Right lobe of liver (tissue), 6 donors: Measurements from ENCODE around the gene RYR3. TPM values are rescaled to one million over a fixed set of nuclear protein-coding genes. Genes with fewer than 3 reads are reported as not detected.

Experiments used
- ATAC-seq, 4 donors: fragments of 200-7000 bp; cut with Tn5 transposase; one replicate each; pipeline ENCODE4 v1.9.1; 2020; ENCODE audit warnings: mild to moderate bottlenecking in 4 of 4, moderate library complexity in 4 of 4
- DNase-seq, 3 donors: peaks; one replicate each; pipeline ENCODE4 v3.0.0-alpha.2; 2020
- H3K27ac ChIP-seq, 3 donors: fragments of 200-600 bp; one replicate each; pipeline ENCODE4 v1.8.0; 2022
- H3K27me3 ChIP-seq, 2 donors: fragments of 200-600 bp; one replicate each; pipeline ENCODE4 v1.8.0; 2022
- H3K36me3 ChIP-seq, 4 donors: fragments of 200-600 bp; sonication (generic) in 1 of 4; one replicate each; pipeline versions ENCODE4 v1.5.1 to v1.8.0; 2017 to 2022; ENCODE audit warnings: control low read depth in 1 of 4
- H3K4me1 ChIP-seq, 4 donors: fragments of 200-600 bp; sonication (generic) in 1 of 4; one replicate each; pipeline versions ENCODE4 v1.5.1 to v1.8.0; 2017 to 2022; ENCODE audit warnings: control low read depth in 1 of 4
- H3K4me3 ChIP-seq, 3 donors: fragments of 200-600 bp; one replicate each; pipeline ENCODE4 v1.8.0; 2022
- H3K9me3 ChIP-seq, 4 donors: fragments of 200-600 bp; sonication (generic) in 1 of 4; one replicate each; pipeline versions ENCODE4 v1.5.1 to v1.8.0; 2017 to 2022; ENCODE audit warnings: control low read depth in 1 of 4
- CTCF ChIP-seq, 4 donors: fragments of 200-600 bp in 3 of 4; fragments of 450-650 bp in 1 of 4; IDR thresholded peaks; one replicate each; pipeline versions ENCODE4 v1.5.1 to v1.8.0; 2016 to 2022; ENCODE audit warnings: antibody characterized with exemption in 4 of 4, mild to moderate bottlenecking in 2 of 4
- POLR2A ChIP-seq: fragments of 450-650 bp; IDR thresholded peaks from one replicate; pipeline ENCODE4 v1.6.1; 2017; ENCODE audit warnings: antibody characterized with exemption, mild to moderate bottlenecking
- WGBS: methylation state at CpG from one replicate; pipeline ENCODE4 v1.1.6; 2018; ENCODE audit warnings: low coverage, low lambda C conversion rate; ENCODE audit not compliant: insufficient coverage; ENCODE audit errors: missing lambda C conversion rate; 5-methylcytosine and 5-hydroxymethylcytosine counted together
- intact Hi-C, 2 donors: fragments of 100-400 bp; cut with DNase I; formaldehyde crosslinking; loops; one replicate each; pipeline versions ENCODE4 v1.11.2 to v1.14.1; 2022
- total RNA-seq, 6 experiments: library from RNA; depleted of rRNA in 2 of 6; stranded (reverse); fragments of >200 nt in 2 of 6; fragmentation: NEBNext Ultra II Directional in 3 of 6; extraction: Animal tissue kit (Norgen Biotek cat#: 25700) in 3 of 6; gene quantifications; one replicate each; pipeline versions ENCODE4 v1.1.0 to v1.2.4, GENCODE V29; 2016 to 2023
- donor health status: DM: no; HTN: yes; CAD: no.
- donor health status: DM: no; HTN: no; CAD: no.
- donor health status: DM: no; HTN: no; CAD: no.
- donor health status: DM: no; HTN: yes; CAD: no.
- donor health status: DM: no; HTN: yes; CAD: no.

Gene RYR3
- total RNA-seq, 6 experiments from 2014 or later = under 0.01 to 0.31 (median 0.05) TPM; not detected in 3

DNA sequence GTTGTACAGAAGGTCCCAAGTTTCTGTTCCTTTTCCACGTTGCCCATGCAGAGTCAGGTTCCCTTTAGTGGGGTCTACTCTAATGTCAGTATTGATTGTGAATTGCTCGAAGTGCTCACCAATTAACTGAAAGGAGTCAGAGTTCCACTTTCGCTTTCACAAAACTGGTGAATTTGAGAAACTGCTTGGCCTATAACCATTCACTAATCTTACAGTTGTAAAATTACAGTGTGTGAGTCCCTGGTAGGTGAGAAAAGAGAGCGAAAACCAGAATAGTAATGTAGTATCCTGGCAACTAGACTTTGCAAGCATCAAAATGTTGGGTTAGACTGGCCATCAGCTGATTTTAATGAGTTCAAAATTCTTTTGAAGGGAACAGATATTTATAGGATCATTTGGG lies 420.0 kb downstream of the RYR3 start:
- H3K36me3 ChIP-seq = no peaks in the 10 kb centered on the region
- H3K9me3 ChIP-seq = no peaks in the 10 kb centered on the region
- WGBS = 71% methylated on average over 3 of the region's 4 CpGs
- H3K27me3 ChIP-seq = no peaks in the 10 kb centered on the region
- DNase-seq = no peak
- intact Hi-C loops = no loop called here
- ATAC-seq = no peak
- H3K4me3 ChIP-seq = no peak overlapping the region
- peaks cover 0 to 10% (median 0%) of the 10 kb centered on the region in 4 donors for H3K4me1 ChIP-seq
- no peak overlapping the region for H3K27ac ChIP-seq
- TF ChIP-seq POLR2A (no peak), CTCF (IDR thresholded peaks at IDR 0.05) (no peak)

- Histone ChIP-seq H3K4me1 (no peaks in the 10 kb centered on the region), H3K36me3 (no peaks in the 10 kb centered on the region), H3K9me3 (no peaks in the 10 kb centered on the region), H3K27me3 (no peaks in the 10 kb centered on the region), H3K27ac (no peak overlapping the region), H3K4me3 (no peak overlapping the region)
- 0% methylated on average over 1 of the region's 1 CpG for WGBS
- DNase-seq (no peak), ATAC-seq (no peak)
- intact Hi-C loops = no loop called here
- TF ChIP-seq CTCF (IDR thresholded peaks at IDR 0.05) (no peak), POLR2A (no peak)
These were observed 424.4 kb downstream of the RYR3 start for GRCh38 chr15:33735143-33735542.

DNA sequence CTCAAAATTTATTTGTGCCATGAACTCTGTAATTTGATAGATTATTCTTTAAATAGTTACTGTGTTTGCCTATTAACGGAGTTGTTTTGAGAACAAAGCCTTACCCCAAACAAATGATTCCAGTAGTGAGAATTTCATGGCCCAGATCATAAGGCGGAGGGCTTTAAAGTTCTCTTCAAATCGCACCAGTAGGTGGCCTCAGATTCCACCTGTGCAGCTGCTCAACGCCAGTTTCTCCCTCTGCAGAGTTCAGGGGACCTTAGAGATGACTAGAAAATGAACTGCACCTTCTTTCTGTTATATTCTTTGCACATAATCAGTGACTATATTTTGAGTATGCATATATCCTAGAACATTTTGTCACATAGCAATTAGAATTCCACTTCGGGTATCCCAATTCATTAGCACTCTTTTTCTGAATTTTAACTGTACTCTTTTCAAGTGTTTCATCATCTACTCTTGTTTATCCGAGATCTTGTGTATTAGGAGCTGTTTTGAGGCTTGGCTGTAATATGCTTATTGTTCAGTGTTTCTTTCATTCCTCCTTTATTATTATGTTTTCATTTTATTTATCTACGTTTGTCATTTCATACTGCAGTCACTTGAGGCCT lies 425.0 kb downstream of the RYR3 start:
- WGBS = 43% methylated on average over 7 of the region's 7 CpGs
- DNase-seq (no peak), ATAC-seq (peak; percentile 68 to 80 (median 72))
- Histone ChIP-seq H3K27ac (no peak overlapping the region), H3K36me3 (no peaks in the 10 kb centered on the region), H3K4me1 (no peaks in the 10 kb centered on the region), H3K27me3 (no peaks in the 10 kb centered on the region), H3K4me3 (no peak overlapping the region), H3K9me3 (no peaks in the 10 kb centered on the region)
- TF ChIP-seq POLR2A (no peak), CTCF (IDR thresholded peaks at IDR 0.05) (peak; percentile 36 to 62 (median 50))
- intact Hi-C loops = no loop called here

DNA sequence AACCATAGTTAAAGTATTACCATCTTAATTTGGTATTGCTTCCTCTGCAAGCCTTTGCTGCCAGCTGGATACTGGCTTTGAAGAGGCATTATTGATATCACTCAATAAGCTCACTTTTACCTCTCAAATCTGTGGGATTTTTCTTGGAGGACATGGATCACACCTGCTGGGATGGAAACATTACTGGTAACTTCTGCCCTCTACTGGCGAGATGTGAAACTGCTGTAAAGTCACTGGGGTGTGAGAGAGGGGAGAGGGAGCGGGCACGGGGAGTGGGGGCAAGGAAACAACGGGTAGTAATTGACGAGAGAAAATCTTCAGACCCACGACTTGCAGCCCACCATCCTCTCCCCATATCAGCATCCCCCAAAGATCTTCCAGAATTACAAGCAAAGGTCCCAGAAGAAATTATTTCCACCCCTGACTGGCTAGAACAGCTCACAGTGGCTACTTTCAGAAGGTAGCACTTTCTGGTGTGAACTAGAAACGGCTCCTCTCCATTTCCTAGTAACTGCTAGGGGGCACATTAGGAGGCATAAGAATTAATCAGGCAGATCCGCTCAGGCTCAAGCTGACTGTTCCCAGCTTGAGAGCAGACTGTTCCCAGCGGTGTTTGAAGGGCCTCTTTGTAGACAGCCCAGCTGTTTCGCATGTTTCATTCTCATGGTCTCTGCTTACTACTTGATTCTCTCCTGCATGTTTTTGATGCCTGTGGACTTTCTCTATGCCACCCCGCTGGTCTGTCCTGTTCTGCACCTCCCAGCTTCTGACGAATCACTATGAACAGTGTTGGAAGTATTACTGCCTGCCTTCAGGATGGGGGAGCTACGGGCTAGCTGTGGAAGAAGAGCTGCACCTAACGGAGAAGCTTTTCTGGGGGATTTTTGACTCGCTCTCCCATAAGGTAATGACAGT lies 427.2 kb downstream of the RYR3 start:
- DNase-seq (no peak), ATAC-seq (peak; percentile 76 to 80 (median 77))
- Histone ChIP-seq H3K27me3 (no peaks in the 10 kb centered on the region), H3K4me3 (no peak overlapping the region), H3K4me1 (no peaks in the 10 kb centered on the region), H3K27ac (no peak overlapping the region), H3K9me3 (no peaks in the 10 kb centered on the region), H3K36me3 (no peaks in the 10 kb centered on the region)
- intact Hi-C loops = no loop called here
- TF ChIP-seq POLR2A = no peak
- TF ChIP-seq CTCF (IDR thresholded peaks at IDR 0.05) = peak; percentile 35 to 68 (median 66)
- WGBS = 26% methylated on average over 13 of the region's 15 CpGs
